AG09319 (cell line): ENCODE measurements around the gene OOSP3.
"Not testable (repeated sequence)": the region's sequence is repeated elsewhere in the genome, so short reads cannot be mapped to it uniquely, and the experiment has no call there.

ENCODE experiments used
- DNase-seq: peaks from one replicate; pipeline ENCODE4 v3.0.0-alpha.2; 2010; ENCODE audit warnings: low read depth; ENCODE audit errors: extremely low read depth
- CTCF ChIP-seq: IDR thresholded peaks from 2 replicates; pipeline ENCODE4 v1.5.1; 2011; ENCODE audit warnings: low read depth, mild to moderate bottlenecking, inconsistent platforms, low read length, moderate library complexity

OOSP3 gene

DNA sequence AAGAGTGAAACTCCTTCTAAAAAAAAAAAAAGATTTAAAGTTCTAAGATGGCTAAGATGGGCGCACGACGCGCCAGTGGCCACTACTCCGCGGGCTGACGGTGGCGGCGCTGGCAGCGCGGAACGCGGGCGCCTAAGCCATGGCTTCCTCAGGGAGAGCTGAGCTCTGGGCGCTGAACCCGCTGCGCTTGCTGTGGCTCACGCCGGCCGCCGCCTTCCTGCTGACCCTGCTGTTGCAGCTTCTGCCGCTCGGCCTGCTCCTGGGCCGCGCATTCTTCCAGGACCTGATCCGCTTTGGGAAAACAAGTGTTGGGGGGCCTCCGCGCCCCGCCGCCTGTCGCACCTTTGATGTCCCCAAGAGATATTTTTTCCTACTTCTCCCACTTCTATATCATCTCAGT, 19.5 kb downstream of the OOSP3 start:
- TF ChIP-seq CTCF, result no peak
- DNase-seq, result no peak

- no peak for DNase-seq
These were observed 20.1 kb downstream of the OOSP3 start for GRCh38 chr11:59898650-59899049.

DNA sequence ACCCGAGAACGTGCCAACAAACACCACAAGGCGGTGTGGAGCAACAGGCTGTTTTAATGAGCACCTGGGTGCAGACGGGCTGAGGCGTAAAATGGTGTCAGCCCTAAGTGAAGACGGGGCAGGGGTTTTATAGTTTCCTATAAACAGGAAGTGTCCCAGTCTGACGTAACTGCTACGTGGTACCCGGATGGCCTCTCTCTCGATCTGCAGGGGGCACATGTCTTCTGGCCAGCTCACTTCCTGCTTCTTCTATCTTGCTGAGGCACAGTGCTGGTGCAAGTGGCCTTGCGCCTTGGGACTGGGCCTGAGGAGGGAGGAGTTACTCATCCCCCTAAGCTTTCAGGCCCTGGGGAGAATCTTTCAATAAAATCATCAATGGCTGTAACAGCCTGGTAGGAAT, 20.9 kb downstream of the OOSP3 start:
- DNase-seq, result no peak
- no peak for TF ChIP-seq CTCF

More at GRCh38 chr11:59898650-59899049, 20.1 kb downstream of the OOSP3 start:
- no peak for TF ChIP-seq CTCF

DNA sequence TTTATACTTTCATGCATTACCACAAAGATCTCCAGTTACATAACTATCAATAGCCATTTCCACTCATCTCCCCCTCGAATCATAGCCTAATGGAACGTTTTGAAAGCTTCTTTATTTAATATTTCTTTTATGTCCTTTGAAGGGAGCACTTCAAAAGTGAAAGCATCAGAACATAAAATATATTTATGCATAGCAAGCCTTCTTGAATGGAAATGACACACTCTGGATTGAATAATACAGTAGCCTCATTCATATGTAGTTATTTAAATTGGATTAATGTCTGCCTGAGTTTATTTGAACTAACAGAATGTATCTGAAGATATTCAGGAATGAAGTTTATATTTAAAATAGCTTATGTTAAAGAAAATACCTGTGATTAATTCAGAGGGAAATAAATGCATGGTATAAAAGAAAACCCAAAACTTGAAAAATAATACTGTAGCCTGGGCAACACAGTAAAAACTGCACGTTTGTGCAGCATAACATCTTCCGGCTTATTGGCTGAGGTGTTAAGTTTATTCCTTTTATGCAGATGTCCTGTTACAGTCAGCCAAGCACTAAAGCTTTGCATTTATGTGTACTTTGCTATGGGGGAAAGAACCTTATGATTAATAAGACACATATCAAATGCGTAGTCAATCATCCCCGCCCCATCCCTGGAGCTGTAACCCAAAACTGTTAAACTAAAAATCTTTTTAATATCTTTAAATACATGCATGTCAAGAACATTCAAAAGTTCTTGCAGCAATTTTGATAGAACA, 22.0 kb downstream of the OOSP3 start:
- DNase-seq, result no peak
- no peak for TF ChIP-seq CTCF

DNA sequence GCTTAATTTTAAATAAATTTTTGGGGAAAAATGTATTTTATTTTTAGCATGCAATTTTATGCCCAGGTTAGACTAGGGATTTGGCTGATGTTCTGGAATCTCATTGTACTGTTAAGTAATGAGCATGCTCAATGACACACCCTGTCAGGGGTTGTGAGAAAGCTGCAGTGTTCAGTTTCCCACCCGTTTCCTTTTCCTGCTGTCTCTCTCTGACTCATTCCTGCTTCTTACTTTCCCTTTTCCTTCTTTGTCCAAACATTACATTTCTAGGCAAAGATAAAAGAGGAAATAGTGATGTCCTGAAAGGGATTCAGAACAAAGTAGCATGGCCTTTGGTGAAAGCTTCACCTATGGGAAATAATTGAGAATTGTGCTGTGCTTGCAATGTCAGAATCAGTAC, 22.7 kb downstream of the OOSP3 start:
- no peak for DNase-seq

GRCh38 chr11:59903569-59903968, 25.0 kb downstream of the OOSP3 start:
- DNase-seq, result not testable (repeated sequence)

More for the DNA sequence above, 22.7 kb downstream of the OOSP3 start:
- TF ChIP-seq CTCF, result no peak

- DNase-seq, result no peak
- TF ChIP-seq CTCF, result no peak
These were observed 39.9 kb downstream of the OOSP3 start for GRCh38 chr11:59918480-59918879.
